HG02759 (cell line): Measurements from ENCODE around the gene MED15.
"Not testable (repeated sequence)": the region's sequence is repeated elsewhere in the genome, so short reads cannot be mapped to it uniquely, and the experiment has no call there.

Experiments
- ATAC-seq: cut with Tn5 transposase; IDR thresholded peaks from one replicate; pipeline ENCODE4 v1.9.1; 2021; ENCODE audit warnings: mild to moderate bottlenecking, moderate library complexity; ENCODE audit not compliant: unreplicated experiment

The MED15 gene

GRCh38 chr22:20507253-20508066 lies at the start of gene MED15:
Gene MED15, plus strand, starts transcription at chr22:20507610. Its CDS starts 69 bp downstream, at chr22:20507679.
- ATAC-seq: peak; percentile 89

GRCh38 chr22:20458530-20459151 lies 48.8 kb upstream of the MED15 start:
- ATAC-seq: no peak

- ATAC-seq: no peak
Measured at GRCh38 chr22:20459152-20459542, 48.3 kb upstream of the MED15 start.

GRCh38 chr22:20459862-20460261 lies 47.5 kb upstream of the MED15 start:
- no peak for ATAC-seq

- no peak for ATAC-seq
Measured at GRCh38 chr22:20463324-20464095, 43.9 kb upstream of the MED15 start.

GRCh38 chr22:20464096-20464614 lies 43.3 kb upstream of the MED15 start:
- no peak for ATAC-seq

- ATAC-seq: no peak
Measured at GRCh38 chr22:20464912-20465758, 42.3 kb upstream of the MED15 start.

GRCh38 chr22:20465759-20466077 lies 41.7 kb upstream of the MED15 start:
- ATAC-seq: no peak

- no peak for ATAC-seq
Measured at GRCh38 chr22:20466659-20467379, 40.6 kb upstream of the MED15 start.

- ATAC-seq: no peak
Measured at GRCh38 chr22:20469110-20469868, 38.1 kb upstream of the MED15 start.

- ATAC-seq: not testable (repeated sequence)
Measured at GRCh38 chr22:20470525-20470924, 36.9 kb upstream of the MED15 start.

- ATAC-seq: no peak
Measured at GRCh38 chr22:20471126-20471833, 36.1 kb upstream of the MED15 start.

- no peak for ATAC-seq
Measured at GRCh38 chr22:20472629-20473442, 34.6 kb upstream of the MED15 start.

GRCh38 chr22:20475115-20475436 lies 32.3 kb upstream of the MED15 start:
- ATAC-seq: no peak

GRCh38 chr22:20475569-20475968 lies 31.8 kb upstream of the MED15 start:
- not testable (repeated sequence) for ATAC-seq

- not testable (repeated sequence) for ATAC-seq
Measured at GRCh38 chr22:20478059-20478458, 29.4 kb upstream of the MED15 start.

GRCh38 chr22:20479612-20480196 lies 27.7 kb upstream of the MED15 start:
- ATAC-seq: no peak

GRCh38 chr22:20483143-20483506 lies 24.3 kb upstream of the MED15 start:
- not testable (repeated sequence) for ATAC-seq
